HG02588 (cell line): ENCODE data around the gene LRBA.

Source experiments
- ATAC-seq: cut with Tn5 transposase; IDR thresholded peaks from one replicate; pipeline ENCODE4 v1.9.1; 2021; ENCODE audit warnings: mild to moderate bottlenecking, moderate library complexity; ENCODE audit not compliant: unreplicated experiment

LRBA gene

GRCh38 chr4:150890246-150890645 is 124.8 kb downstream of the LRBA start:
- no peak for ATAC-seq

DNA sequence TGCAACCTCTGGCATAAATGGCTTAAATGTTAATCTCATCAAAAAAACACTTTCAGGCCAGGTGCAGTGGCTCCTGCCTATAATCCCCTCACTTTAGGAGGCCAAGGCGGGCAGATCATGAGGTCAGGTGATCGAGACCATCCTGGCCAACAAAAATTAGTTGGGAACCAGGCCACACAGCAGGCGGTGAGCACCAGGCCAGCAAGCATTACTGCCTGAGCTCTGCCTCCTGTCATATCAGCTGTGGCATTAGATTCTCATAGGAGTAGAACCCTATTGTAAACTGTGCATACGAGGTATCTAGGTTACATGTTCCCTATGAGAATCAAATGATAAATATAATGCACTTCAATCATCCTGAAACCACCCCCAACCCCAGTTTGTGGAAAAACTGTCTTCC is 125.8 kb downstream of the LRBA start:
- no peak for ATAC-seq

GRCh38 chr4:150888625-150889024 is 126.5 kb downstream of the LRBA start:
- ATAC-seq, result no peak

- no peak for ATAC-seq
These were observed 126.9 kb downstream of the LRBA start for GRCh38 chr4:150888217-150888616.

DNA sequence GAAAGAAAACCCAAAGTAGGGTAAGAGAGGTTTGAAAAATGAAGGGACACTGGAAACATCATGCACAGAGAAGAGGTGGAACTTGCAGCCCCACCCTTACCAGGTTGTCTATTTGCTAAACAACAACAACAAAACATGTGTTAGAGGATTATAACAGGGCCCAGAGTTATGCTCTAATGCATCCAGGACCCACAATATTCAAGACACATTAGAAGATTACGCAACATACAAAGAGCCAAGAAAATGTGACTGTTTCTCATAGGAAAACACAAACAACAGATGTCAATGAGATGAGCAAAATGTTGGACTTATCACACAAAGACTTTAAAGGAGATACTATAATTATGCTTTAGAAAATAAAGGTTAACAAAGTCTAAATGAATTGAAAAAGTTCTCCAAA is 128.5 kb downstream of the LRBA start:
- ATAC-seq, result no peak

DNA sequence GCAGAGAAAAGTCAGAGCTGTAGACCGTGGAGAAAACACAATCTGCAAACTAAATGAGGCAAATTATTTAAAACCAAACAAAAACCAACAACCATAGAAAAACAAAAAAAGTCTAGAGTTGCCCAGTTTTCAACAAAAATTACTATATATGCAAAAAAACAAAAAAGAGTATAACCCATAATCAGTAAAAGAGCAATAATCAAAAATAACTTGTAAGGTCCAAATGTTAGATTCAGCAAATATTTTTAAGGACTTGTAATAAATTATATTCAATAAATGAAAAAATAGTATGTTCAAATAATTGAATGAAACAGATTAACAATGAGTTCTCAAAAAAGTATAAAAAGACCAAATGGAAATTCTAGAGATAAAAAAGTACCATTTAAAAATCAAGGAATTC is 130.5 kb downstream of the LRBA start:
- no peak for ATAC-seq

GRCh38 chr4:150875367-150875766 is 139.7 kb downstream of the LRBA start:
- ATAC-seq, result no peak

- ATAC-seq, result no peak
These were observed 140.5 kb downstream of the LRBA start for GRCh38 chr4:150874338-150875226.

DNA sequence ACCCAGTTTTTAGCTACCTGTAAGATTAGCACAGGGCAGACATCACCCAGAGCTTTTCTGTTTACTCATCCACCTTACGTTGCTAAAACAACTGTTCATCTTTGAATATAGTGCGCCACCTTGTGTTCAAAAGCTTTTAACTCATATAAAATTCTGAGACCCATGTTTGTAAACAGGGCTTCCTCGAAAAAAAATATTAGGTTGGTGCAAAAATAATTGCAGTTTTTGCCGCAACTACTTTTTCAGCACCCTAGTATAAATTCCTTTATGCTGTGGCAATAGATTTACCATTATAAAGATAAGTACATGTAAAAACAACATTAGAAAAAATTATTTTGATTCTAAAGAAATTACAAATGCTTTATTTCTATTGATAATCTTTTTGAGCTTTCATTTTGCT is 147.9 kb downstream of the LRBA start:
- peak; percentile 84 for ATAC-seq

GRCh38 chr4:150863456-150863855 is 151.6 kb downstream of the LRBA start:
- ATAC-seq, result no peak

GRCh38 chr4:150862829-150863228 is 152.3 kb downstream of the LRBA start:
- ATAC-seq, result no peak

DNA sequence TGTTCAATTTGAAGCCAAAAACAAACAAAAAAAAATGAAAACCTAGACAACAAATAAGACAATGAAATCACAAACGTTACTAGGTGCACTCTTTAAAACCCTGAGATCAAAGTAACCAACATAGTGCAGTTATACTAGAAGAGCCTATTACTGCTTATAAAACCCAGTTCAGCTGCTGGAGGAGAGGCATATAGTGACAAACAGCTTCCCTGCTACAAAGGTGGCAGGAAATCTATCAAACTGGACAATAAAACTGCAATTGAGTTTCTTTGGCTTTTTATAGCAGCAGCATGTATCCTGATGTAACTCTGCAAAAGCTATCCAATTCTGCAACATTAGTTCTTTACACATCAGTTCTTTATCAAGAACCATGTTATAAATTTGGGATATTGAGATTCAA is 155.6 kb downstream of the LRBA start:
- ATAC-seq, result no peak

DNA sequence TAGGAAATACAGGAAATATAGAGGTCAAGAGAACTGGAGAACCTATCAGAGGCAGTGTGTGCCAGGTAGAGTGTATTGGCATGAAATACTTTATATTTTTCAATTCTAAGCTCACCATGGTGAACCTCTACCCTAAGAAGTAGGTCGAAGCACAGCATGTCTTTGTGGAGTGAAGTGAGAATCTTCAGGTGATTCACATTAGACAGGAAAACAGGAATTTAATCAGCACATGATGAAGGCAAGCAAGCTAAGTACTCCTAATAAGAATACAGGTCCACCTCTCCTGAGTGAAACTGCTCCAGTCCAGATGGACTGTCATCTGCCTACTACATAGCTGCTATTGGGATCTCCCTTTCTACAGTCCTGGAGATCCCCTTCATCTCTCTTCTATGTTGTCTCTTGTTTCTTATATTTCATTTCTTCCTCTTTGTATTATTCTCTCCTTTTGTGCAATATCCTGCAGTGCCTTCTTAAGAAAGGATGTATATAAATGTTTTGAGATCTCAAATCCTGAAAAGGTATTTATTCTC is 159.0 kb downstream of the LRBA start:
- peak; percentile 59 for ATAC-seq

- ATAC-seq, result no peak
These were observed 160.5 kb downstream of the LRBA start for GRCh38 chr4:150854600-150854999.

DNA sequence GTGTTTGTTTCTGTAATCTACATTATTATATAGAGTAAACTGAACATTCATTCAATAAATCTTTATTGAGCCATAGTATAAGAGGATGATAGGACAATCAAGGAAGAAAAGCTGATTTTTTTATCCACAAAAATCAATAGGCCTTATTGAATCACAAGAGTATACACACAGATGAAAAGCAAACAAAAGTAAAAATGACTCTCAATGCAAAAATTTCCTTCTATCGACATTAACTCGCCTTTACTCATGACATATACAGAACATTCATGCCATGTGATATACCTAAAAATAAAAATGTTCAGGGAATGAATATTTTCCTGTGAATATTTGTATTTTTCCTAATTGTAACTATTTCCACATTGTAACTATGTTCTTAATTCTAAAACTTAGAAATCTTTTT is 161.2 kb downstream of the LRBA start:
- ATAC-seq, result no peak

DNA sequence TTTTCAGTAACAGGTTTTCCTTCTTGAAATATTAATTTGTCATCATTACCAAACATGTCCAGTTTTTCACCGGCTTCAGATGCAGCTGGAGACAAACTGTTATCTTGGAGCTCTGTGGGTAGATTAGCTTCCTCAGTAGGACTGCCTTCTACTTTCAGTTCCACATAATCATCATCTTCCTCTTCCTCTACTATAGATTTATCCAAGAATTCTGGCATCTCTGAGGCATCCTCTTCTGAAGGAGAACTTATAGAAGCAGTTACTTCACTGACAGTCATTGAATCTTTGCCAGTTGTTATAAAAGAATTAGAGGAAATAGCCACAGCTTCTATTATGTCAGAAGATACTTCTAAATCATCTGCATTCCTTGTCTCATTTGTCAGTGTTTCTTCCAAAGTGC is 162.9 kb downstream of the LRBA start:
- ATAC-seq, result no peak

DNA sequence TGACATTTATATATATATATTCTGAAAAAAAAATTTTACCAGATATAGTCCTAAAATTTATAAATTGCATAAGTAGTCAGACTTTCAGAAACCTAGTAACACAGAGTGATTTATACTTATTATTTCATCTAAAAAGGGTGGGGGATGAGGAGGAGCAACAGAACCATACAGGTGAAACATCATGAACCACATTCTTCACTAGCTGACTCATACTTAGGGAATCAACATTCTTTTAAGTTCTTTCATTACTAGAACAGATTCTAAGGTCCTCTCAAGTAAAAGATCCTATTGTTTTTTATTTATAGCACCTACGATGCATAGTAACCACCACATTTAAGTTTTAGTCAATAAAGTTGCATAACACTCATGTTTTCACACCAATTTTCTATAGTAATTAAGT is 166.1 kb downstream of the LRBA start:
- no peak for ATAC-seq

DNA sequence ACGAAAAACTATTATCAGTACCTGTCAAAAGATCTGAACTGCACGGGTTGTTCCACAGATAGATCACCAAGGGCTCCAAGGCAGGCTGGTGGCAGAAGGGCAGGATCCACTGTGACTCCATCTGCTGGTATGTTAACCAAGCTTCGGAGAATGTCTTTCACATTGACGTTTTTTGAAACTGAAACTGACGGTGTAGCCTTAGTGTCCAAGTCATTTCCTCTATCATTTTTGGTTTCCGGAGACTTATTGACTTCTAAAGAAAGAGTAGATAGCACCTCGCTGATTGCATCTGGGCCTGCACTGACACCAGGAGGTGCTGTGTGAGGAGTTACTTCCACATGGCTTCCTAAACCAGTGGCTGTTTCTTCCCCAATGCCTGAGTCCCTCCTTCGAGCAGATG is 186.9 kb downstream of the LRBA start:
- peak; percentile 96 for ATAC-seq

DNA sequence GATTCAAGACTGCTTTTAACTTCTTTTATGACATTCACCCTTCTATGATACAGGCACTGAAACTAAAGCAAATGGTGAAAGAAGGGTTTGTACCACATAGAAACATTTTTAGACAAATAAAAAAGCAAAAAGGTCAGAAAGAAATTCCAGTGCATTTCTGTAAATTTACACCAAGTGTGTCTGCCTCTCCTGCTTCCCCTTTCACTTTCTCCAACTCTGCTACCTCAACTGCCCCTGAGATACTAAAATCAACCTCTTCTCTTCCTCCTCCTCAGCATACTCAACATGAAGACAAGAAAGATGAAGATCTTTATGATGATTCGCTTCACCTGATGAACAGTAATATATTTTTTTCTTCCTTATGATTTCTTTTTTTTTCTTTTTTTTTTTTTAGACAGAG is 187.9 kb downstream of the LRBA start:
- no peak for ATAC-seq

GRCh38 chr4:150826306-150826705 is 188.8 kb downstream of the LRBA start:
- ATAC-seq, result no peak

DNA sequence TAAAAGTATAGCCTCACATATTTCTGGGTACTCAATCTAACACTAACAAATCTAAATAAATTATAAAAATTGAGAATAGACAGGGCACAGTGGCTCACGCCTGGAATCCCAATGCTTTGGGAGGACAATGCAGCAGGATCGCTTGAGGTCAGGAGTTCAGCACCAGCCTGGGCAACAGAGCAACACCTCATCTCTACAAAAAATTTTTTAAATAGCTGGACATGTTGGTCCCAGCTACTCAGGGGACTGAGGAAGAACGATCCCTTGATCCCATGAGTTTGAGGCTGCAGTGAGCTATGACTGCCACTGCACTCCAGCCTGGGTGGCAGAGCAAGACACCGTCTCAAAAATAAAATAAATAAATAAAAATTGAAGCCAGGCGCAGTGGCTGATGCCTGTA is 192.7 kb downstream of the LRBA start:
- no peak for ATAC-seq

DNA sequence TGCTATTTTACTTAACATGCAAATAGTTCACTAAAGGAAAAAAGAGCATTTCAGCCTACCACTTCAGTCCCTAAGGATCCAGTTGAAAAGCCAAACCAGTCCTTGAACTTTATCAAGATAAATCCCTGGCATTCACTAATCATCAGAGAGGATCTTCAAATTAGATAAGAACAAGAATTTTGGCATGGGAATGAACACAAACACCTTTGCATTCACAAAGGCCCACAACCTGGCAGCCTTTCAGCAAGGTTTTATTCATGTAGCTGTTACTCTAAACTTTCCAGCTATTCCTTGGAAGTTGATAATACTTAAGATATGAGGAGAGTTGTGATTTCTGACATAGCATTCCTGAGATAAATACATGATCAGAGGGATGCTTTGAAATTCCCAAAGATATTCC is 193.4 kb downstream of the LRBA start:
- ATAC-seq, result no peak

DNA sequence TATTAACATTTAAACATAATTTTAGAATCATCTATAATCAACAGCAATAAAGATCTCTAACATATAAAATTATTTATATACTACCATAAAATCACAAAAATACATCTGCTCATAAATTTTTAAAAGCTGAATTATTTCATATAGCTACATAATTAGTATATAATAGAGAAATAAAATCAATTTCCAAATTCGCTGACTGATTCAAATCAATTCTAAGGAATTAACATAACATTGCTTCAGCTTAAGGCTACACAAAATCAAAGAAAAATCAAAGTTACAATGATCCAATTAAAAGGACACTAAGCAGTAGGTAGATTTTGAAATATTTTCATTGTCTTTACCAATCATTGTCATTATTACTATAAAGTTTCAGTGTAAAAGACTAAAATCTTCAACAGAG is 194.7 kb downstream of the LRBA start:
- no peak for ATAC-seq
